Right ventricle myocardium superior (tissue), 1 donor: ENCODE data around the gene NFIL3. TPM values are rescaled to one million over a fixed set of nuclear protein-coding genes. Genes with fewer than 3 reads are reported as not detected.
"Not testable (repeated sequence)": the region's sequence is repeated elsewhere in the genome, so short reads cannot be mapped to it uniquely, and the experiment has no call there.

Source experiments
- ATAC-seq: fragments of 200-7000 bp; cut with Tn5 transposase; one replicate; pipeline ENCODE4 v1.9.1; 2020; ENCODE audit warnings: mild to moderate bottlenecking; ENCODE audit not compliant: poor library complexity
- DNase-seq: peaks from one replicate; pipeline ENCODE4 v3.0.0-alpha.2; 2020
- intact Hi-C: fragments of 100-400 bp; cut with DNase I; formaldehyde crosslinking; loops from one replicate; pipeline ENCODE4 v1.11.2; 2022
- total RNA-seq: library from RNA; stranded (reverse); fragmentation: NEBNext Ultra II Directional; extraction: Animal tissue kit (Norgen Biotek cat#: 25700); gene quantifications from one replicate; pipeline ENCODE4 v1.2.1, GENCODE V29; 2021
- donor health status: DM: no; HTN: yes; CAD: no; lungs with severe emphysema.

NFIL3 gene
- total RNA-seq, 1 donor from 2014 or later: 19.9 TPM

- peak; percentile 71 for ATAC-seq
- intact Hi-C loops: no loop called here
Observed at GRCh38 chr9:91407580-91408318, 15.9 kb downstream of the NFIL3 start.

GRCh38 chr9:91405343-91406077, 18.1 kb downstream of the NFIL3 start:
- intact Hi-C loops: no loop called here
- ATAC-seq: no peak
- DNase-seq: no peak

More at GRCh38 chr9:91407580-91408318, 15.9 kb downstream of the NFIL3 start:
- no peak for DNase-seq

GRCh38 chr9:91403665-91404543, 19.7 kb downstream of the NFIL3 start:
- intact Hi-C loops: no loop called here
- no peak for DNase-seq

GRCh38 chr9:91398926-91399325, 24.7 kb downstream of the NFIL3 start:
- intact Hi-C loops: no loop called here
- DNase-seq: no peak
- no peak for ATAC-seq

More at GRCh38 chr9:91403665-91404543, 19.7 kb downstream of the NFIL3 start:
- ATAC-seq: no peak

DNA sequence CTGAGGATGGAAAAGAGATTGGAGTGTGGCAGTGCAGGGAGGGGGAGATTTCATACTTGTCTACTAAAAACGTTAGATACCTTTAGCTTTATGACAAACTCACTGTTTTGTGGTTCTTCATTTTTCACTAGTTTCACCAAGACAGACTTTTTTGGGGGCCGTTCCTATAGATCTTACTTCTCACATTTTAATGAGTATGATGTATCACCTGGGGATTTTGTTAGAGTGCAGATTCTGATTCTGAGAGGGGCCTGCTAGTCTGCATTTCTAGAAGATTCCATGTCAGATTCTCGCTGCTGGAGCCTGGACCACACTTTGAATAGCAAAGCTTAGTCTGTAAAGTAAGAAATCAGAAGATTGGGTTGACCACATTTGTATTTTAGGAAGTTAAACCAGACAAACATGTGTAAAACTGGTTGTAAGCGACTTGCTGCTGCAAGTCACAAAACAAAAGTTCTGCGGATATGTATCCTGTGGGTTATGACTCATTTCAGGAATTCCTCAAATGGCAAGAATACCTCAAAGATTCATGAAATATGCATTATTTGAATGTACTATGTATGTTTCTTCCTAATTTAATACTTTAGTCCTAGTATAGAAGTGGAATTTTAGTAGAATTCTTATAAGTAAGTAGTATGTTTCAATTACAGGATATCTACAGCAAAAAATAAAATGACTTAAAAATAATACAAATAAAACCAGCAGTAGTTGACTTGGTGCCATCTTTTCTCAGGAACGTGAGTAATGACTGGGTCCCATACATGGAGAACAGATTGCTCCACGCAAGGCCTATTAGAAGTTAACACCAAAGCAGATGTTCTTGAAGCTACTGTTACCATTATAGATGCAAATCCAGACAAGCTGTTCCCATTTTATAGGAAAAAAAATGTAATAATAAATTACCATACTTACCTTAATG, 27.8 kb downstream of the NFIL3 start:
- DNase-seq (no peak), ATAC-seq (no peak)
- intact Hi-C loops: no loop called here

- intact Hi-C loops: no loop called here
- ATAC-seq: no peak
- no peak for DNase-seq
Observed at GRCh38 chr9:91395106-91395552, 28.5 kb downstream of the NFIL3 start.

DNA sequence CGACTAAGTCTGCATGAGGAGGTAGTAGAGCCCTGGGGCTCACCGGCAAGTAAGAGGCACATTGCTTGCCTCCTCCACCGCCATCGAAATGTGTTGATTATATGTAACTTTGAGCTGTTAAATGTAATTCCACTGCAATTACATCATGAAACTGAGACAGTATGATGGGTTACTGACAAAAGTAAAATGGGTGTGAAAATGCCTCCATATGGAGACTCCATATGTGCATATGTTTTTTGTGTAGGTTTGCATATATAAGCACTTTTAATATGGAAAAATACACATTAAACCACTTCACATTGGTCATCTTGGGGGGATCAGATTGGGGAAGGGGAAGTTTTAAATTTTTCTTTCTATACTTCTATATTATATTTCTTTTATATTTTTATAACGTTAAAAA, 29.8 kb downstream of the NFIL3 start:
- no peak for DNase-seq
- no peak for ATAC-seq
- intact Hi-C loops: no loop called here

- ATAC-seq: no peak
- no peak for DNase-seq
- intact Hi-C loops: no loop called here
Observed at GRCh38 chr9:91392435-91392834, 31.2 kb downstream of the NFIL3 start.

GRCh38 chr9:91391818-91392217, 31.8 kb downstream of the NFIL3 start:
- DNase-seq: no peak
- intact Hi-C loops: no loop called here
- no peak for ATAC-seq

GRCh38 chr9:91391412-91391811, 32.2 kb downstream of the NFIL3 start:
- intact Hi-C loops: no loop called here
- DNase-seq (no peak), ATAC-seq (no peak)

- DNase-seq, intact Hi-C loops, ATAC-seq: not testable (repeated sequence)
Observed at GRCh38 chr9:91389686-91390085, 33.9 kb downstream of the NFIL3 start.

DNA sequence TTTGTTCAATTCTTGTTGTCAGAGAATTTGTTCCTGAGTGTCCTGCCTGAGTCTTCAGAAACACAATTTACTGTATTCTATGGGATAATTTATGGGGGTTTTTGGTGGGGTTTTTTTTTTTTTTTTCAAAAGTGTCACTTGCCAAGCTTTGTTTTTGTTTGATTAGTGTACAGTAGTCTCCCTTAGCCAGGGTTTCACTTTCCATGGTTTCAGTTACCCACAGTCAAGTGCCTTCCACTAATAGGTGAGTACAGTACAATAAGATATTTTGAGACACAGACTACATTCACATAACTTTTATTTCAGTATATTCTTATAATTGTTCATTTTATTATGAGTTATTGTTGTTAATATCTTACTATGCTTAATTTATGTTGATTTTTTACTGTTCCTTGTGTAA, 36.9 kb downstream of the NFIL3 start:
- intact Hi-C loops: no loop called here

DNA sequence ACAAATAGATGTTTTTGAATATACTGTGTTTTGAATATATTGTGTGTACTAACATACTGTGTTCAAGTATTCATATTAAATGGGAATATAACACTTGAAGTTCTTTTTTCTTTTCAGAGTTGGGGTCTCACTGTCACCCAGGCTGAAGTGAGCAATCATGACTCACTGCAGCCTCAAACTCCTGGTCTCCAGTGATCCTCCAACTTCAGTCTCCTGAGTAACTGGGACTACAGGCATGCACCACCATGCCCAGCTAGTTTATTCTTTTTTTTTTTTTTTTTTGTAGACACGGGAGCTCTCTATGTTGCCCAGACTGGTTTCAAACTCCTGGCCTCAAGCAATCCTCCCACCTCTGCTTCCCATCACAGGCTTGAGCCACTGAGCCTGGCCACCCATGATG, 38.7 kb downstream of the NFIL3 start:
- no peak for ATAC-seq
- intact Hi-C loops: no loop called here
- DNase-seq: no peak

More for the DNA sequence above, 36.9 kb downstream of the NFIL3 start:
- ATAC-seq (no peak), DNase-seq (no peak)

- no peak for DNase-seq
- intact Hi-C loops: no loop called here
- no peak for ATAC-seq
Observed at GRCh38 chr9:91383577-91383976, 40.1 kb downstream of the NFIL3 start.

GRCh38 chr9:91382298-91382697, 41.3 kb downstream of the NFIL3 start:
- intact Hi-C loops: no loop called here
- DNase-seq: no peak
- no peak for ATAC-seq

DNA sequence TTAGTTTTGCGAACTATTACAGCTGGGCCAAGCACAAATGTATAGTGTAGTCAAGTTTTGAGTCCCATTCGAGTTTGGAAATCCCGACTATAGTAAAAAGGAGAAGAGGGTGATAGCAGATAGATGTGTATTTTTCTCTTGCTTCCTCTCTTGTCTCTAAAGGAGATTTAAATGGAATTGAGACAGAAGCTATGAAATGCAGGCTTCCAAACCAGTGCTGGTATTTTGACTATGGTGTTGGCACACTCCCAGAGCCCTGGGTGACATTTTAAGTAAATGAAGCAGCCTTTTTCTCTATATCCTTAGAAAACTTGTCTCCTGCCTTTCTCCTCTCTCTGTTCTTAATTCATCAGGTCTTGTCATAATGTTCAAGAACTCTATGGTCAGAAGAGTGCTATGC, 44.2 kb downstream of the NFIL3 start:
- DNase-seq (no peak), ATAC-seq (no peak)
- intact Hi-C loops: no loop called here

- intact Hi-C loops: no loop called here
- ATAC-seq: no peak
- no peak for DNase-seq
Observed at GRCh38 chr9:91378695-91379127, 44.9 kb downstream of the NFIL3 start.

- DNase-seq, ATAC-seq, intact Hi-C loops: not testable (repeated sequence)
Observed at GRCh38 chr9:91378054-91378453, 45.6 kb downstream of the NFIL3 start.
